Activated CD8-positive, alpha-beta memory T cell treated with anti-CD3 and anti-CD28 coated beads, Interleukin-2, amount 50 U/mL, for 1 hour (primary cell): ENCODE measurements around the gene MCTS1.
"Not testable (repeated sequence)": the region's sequence is repeated elsewhere in the genome, so short reads cannot be mapped to it uniquely, and the experiment has no call there.

ENCODE experiments used
- DNase-seq: peaks from one replicate; pipeline ENCODE4 v3.0.0-alpha.2; 2020; ENCODE audit errors: extremely low read depth

Gene MCTS1, protein sequence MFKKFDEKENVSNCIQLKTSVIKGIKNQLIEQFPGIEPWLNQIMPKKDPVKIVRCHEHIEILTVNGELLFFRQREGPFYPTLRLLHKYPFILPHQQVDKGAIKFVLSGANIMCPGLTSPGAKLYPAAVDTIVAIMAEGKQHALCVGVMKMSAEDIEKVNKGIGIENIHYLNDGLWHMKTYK

DNA sequence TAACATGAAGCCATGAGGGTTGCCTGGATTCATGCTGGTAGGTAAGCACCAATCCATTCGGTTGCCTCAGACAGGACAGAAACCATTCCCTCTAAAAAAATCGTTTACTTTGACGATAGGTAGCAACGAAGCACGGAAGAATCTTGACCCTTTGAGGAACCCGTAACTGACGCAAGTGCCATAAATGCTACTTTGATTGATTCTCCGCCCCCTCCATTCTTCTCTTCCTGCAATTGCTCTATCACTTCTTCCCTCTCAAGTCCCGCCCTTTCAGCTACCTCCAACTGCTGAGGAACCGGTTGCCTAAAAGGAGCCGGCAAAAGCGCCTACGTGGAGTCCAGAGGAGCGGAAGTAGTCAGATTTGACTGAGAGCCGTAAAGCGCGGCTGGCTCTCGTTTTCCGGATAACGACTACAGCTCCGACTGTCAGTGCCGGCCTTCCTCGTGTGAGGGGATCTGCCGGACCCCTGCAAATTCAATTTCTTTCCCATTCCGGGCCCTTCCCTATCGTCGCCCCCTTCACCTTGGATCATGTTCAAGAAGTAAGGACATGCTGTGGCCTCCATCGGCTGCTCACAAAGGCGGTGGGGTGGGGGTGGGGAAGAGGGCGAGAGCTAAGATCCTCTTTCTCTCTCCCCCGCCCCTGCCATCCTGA lies at the start of gene MCTS1:
Gene MCTS1 (plus strand): TSS at position 395 of the 654 bp plus-strand sequence. CDS start 136 bp downstream, at position 531.
- peak; percentile 51 for DNase-seq

DNA sequence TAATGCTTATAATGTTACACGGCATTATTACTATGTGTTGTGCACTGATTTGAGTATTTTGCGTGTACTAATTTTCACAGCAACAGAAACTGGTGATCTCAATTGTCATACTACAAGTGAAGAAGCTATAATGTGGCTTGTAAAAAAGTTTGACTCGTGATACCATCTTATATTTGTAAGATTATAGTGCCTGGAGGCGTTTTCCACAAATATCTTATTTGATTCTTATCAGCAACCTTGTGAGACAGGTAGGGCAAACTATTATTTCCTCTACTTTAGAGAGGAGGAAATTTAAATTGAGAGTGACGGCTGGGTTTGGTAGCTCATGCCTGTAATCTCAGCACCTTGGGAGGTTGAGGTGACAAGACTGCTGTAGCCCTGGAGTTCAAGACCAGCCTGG lies 47.6 kb upstream of the MCTS1 start:
- DNase-seq, result no peak

DNA sequence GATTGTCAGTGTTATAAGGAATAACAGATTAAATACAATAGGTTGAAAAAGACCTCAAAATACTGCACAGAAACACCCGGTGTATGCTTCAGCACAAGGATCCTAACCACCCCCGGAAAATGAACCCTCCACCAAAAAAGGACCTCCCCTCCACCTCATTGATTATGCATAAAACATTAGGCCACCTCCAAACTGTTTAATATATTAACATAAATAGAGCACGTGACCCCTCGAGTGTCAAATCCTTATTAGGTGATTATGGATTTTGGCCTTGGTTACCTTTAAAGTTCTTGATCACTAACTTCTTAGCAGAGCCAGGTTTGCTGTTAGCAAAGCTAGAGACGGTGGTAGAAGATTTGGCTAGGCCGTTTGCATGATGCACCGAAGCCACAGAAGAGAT lies 44.1 kb upstream of the MCTS1 start:
- no peak for DNase-seq

DNA sequence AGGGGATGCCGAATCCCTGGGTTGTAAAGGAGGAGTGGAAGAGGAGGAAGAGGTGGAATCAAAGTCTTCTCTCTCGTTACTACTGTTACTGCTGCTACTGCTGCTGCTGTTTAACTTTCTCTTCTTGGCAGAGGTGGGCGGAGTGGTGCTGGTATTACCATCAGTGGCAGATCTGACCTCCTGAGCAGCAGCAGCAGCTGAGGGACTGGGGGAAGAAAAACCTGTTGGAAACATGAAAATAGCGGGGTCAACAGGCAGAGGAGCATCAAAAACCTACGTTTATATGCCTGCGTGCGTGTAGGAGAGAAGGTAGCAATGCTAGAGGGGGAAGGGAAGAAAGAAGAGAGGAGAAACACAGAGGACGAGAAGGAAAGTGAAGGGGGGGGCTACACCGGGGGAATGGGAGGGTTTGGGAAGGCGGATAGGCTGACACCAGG lies 43.5 kb upstream of the MCTS1 start:
- no peak for DNase-seq

DNA sequence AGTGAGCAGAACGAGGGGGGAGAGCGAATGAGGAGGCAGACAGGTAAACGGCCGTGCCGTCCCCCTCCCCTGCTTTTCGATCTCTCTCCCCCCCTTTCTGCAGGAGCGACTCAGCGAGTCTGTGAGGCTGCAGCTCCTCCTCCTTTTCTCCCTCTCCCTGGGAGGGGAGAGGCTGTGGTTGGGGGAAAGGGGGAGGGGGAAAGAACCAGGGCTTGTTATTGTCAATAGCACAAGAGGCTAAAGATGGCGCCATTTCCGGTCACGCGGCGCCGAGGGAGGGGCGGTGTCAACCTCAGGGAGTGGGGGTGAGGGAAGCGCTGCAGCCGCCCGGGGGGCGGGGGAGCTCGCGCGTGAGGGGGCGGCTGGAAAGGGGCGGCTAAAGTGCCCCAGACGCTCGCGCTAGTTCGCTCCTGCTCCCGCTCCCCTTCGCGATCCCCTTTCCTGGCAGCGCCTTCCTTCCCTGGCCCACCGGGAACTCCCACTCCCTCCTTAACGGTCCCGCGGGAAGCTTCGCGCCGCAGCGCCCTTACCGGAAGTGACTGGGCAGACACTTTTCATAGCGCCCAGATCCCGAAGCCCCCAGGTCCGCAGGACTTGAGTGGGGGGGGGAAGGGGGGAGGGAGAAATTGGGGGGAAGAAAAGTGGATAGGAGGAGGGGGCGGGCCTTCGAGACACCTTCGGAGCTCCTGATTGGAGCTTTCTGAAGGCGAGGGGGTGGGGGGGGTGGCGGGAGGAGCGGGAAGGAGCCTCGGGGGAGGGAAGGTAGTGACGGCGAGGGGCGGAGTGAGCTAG lies 42.9 kb upstream of the MCTS1 start, which contains the start of gene CUL4B:
Gene CUL4B (minus strand): TSS at position 121 of the 792 bp plus-strand sequence. CDS start 324 bp downstream, outside the sequence.
- DNase-seq, result peak; percentile 73

DNA sequence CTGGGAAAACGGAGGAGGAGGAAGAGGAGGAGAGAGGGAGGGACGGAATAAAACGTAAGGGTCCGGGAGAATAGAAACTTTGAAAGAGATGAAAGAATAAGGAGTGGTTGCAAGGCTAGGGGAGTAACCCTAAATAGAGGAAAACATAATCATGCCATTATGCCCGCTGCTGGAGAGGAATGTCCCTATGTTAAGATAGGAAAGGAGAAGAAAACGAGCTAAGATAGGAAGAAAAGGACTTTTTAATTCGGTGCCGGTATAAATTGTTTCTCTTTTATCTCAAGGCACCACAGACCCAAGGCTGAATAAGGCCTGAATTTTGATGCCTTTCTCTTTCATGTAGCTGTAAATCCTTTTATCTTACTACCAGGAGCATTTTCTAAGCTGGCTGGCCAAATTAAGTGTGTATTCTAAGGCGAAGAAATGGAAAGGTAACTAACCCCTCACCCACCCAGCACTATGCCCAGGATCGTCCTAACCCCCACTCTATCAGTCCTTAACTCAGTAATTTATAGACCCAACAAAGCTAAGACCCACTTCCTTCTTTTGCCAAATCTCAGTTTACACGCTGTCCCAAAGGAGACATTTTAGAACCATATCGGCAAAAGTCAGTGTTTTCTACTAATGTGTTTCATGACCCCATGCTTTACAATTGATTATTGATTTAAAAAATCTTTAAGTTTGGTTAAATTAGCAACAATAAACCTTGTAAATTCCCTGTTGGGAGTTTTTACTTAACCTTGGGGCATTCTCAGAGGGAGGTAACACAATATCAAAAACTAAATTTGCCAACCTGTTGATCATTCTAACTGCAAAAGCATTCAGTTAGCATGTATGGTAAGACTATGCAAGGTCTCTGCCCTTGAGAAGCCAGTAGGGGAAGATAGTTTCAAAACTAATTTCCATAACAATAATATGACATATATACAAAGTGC lies 42.0 kb upstream of the MCTS1 start:
- no peak for DNase-seq

DNA sequence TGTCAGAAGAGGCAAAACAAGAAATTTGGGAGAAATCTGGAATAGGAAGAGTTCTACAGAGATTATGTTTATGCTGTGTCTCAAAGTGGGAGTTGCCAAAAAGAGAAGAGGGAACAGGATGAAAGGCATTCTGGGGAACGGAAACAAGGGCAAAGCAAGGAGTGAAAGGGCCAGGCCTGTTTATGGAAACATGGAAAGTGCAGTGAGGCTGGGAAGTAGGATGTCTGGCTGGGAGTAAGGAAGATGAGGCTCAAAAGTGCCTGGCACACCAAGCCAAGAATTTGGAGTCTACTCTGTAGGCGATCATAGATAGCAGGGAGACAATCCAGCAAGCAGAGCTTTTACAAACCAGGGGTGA lies 41.4 kb upstream of the MCTS1 start:
- no peak for DNase-seq

DNA sequence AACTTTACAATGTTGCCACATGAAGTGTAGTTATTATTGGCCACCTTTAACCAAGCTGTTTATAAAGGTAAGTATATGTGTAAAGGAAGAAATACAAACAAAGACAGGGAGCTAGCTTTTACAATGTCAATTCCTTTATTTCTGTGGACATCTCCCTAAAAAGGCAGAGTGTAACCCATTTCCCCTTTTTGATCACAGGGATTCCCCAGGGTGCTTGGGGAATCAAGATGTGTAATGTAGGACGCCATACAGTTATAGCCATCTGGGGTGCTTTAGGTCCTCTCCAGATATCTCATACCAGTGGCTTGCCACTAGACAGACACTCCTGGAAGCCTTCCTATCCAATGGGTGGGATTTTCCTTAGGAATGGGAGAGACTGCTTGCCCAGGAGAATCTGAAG lies 39.0 kb upstream of the MCTS1 start:
- no peak for DNase-seq

DNA sequence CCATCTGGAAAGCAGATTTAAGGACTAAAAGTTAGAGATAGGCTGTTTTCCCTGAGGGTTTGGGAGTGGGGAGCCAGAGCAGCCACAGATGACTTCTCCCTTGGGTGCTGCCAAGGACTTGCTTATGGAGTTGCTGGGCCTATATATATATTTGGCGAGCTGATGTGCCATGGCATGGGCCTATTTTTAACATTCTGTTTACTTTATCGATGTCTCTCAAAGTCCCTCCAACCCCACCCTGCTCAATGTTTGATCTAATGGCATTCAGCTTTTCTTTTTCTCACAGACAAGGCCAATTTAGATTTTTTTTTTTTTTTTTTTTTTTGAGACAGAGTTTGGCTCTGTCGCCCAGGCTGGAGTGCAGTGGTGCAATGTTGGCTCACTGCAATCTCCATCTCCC lies 37.1 kb upstream of the MCTS1 start:
- DNase-seq, result no peak

DNA sequence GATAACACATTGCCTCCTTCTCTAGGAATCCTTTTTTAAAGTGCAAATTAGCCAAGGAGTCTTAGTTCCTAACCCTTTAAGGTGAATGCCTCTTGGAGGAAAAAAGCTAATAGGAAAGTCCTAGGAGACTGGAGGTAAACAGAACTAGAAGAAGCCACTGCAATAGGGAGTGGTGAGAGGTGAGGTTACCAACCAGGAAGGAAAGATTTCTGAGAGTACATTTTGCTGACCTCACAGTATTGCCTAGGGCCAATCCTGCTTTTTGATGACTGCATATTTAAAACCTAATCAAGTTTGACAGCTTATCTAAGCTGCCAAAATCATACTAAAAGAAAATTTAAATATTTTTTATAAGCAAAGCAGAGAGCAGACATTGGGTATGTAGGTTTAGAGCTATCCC lies 35.9 kb upstream of the MCTS1 start:
- no peak for DNase-seq

DNA sequence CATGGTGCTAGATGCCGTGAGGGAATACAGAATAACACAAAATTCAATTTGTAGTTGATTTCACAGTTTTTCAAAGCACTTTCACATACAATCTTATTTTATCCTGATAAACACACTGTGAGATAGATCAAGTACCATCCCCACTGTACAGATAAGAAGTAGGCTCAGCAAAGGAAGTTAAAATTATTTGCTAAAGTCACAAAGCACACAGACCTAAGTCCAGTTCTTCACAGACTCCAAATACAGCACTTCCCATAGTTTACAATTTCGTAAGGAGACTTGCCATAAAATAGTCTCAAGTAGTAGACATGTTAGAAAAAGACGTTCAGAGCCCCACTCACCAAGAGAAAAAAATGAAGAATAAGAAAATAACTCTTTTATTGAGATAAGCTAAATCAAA lies 35.3 kb upstream of the MCTS1 start:
- no peak for DNase-seq

DNA sequence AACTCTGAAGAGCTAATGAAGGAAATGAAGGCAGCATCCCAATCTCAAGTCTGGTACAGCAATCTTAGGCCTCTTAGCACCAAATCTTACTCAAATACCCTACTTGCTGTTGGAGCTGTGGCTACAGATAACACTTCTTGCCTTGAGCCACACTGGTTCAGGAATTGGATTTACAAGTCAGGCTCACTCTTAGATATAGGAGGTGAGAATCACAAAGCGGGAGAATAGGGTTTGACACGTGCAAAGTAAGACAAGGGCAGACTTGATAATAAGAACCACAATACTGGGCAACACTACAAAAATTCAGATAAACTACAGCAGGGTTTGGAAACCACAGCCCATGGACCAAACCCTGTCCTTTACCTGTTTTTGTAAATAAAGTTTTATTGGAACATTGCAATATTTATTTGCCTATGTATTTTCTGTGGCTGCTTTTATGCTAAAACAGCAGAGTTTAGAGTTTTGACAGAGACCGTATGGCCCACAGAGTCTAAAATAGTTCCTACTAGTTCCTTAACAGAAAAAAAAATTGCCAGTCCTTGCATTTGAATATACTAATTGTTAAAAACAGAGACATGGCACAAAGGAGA lies 33.8 kb upstream of the MCTS1 start:
- no peak for DNase-seq

DNA sequence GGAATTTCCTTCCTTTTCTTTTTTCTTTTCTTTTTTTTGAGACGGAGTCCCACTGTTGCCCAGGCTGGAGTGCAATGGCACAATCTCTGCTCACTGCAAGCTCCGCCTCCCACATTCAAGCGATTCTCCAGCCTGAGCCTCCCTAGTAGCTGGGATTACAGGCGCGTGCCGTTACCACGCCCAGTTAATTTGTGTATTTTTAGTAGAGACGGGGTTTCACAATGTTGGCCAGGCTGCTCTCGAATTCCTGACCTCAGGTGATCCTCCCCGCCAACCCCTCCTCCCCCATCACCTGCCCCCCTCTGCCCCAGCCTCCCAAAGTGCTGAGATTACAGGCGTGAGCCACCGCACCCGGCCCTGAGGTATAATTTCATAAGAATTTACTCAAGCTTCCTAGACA lies 30.1 kb upstream of the MCTS1 start:
- not testable (repeated sequence) for DNase-seq

DNA sequence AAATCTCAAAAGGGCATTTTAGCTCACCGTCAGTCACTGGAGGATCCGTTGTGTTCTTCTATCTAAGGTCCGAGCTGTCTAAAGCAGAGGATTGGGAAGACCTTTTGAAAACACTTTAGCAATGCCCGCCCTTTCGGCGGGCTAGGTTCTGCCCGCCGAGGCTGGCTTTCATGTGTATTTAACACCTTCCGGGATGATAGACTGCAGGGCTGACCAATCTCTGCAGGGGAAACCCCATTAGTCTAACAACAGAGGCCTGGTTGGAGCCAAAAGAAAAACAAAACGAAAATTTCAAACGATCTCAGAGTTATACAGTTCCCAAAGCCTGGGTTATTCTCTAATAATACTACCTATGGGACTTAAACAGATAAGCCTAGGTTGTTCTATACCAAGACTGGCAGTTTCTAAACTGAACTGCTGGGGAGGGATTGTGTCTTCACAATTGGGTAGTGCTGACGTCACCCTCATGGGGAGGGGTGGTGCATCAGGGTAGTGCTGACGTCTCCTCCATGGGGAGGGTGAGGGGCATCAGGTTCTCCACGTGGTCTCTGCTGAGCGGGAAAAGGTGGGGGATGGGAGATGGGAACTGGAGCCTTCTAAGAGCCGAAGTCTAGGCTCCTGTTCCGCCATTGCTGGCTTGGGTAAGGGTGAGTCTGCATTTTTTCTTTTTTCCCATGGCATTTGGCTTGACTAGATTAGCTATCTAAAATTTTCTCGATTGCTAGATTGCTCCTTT lies 28.4 kb upstream of the MCTS1 start:
- no peak for DNase-seq

DNA sequence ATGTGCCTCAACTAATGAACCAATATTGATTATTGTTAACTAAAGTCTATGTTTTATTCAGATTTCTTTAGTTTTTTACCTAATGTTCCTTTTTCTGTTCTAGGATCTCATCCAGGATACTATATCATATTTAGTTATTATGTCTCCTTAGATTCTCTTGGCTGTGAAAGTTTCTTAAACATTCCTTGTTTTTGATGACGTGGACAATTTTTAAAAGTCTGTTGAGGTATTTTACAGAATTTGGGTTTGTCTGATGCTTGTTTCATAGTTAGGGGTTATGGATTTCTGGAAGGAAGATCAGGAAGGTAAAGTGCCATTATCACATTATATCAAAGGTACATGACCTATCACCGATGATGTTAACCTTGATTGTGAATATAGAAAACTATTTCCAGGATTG lies 18.2 kb upstream of the MCTS1 start:
- no peak for DNase-seq

DNA sequence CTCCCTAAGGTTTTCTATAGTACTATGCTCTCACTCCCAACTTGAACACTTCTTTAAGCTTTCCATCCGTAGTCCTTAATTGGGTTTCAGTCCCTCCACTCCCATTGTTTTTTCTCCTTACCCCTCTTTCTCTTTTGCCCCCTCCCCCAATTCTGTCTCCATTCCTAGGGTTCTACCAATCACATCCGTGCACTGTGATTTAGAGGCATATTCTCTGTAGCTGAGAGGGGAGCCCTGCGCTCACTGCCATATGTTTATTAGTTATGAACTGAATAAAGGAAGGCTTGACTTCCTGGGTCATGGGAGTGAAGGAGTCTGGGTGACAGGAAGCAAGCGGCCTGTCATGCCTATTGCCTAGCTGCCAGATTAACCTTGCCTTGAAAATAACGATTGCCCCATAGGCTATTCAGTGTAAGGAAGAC lies 471 bp downstream of the MCTS1 start:
- DNase-seq, result no peak

DNA sequence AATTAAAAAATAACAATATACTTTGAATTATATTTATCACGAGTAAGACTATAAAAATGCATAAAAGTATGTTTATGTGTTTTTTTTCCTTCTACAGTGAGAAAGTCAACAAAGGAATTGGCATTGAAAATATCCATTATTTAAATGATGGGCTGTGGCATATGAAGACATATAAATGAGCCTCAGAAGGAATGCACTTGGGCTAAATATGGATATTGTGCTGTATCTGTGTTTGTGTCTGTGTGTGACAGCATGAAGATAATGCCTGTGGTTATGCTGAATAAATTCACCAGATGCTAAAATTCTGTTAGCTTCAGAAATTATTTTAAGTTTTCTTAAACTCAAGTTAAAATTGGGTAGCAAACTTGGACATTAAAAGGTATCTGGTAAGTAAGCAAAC lies 8.2 kb downstream of the MCTS1 start:
- DNase-seq, result no peak

DNA sequence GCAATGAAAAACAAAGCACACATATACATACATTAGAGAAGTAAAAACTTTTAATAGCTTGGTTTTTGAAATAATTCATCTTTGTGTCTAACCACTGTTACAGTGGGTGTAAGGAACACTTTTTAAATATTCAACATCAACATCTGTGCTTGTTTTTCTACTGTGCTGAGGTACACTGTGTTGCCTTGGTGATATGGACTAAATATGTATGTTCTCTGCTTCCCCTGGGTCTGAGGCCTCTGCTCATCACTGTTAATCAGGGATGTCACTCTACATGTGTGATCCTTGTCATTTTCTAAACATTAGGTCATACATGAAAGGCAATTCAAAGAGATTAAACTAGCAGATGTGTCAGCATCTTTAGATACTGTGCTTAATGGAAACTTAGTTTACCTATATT lies 10.9 kb downstream of the MCTS1 start:
- no peak for DNase-seq

DNA sequence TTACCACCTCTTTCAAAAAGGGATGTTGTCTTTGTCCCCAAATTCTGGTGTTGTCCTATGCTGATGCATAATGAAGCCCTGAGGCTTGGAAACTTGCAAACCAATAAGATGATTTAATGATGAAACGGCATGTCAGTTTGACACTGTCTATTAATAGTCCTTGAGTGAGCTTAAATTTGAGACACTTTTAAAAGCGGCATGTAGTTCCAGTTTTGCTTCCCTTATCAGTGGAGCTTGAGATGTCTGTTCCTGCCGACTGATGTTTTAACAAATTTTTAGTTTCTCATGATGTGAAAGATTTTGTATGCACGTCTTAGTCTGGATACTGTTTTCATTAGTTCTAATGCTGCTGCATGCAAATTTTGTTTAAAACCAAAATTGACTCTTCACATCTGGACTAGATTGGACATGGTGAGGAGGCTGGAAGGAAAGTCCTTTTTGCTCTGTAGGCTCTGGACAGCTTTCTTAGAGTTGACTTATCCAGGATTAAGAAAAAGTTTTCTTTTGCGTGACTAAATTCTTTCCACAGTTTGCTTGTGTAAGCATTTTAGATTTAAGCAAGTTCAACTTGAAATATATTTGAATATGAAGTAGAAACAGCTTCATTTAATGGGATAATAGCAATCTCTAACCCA lies 14.2 kb downstream of the MCTS1 start:
- no peak for DNase-seq

DNA sequence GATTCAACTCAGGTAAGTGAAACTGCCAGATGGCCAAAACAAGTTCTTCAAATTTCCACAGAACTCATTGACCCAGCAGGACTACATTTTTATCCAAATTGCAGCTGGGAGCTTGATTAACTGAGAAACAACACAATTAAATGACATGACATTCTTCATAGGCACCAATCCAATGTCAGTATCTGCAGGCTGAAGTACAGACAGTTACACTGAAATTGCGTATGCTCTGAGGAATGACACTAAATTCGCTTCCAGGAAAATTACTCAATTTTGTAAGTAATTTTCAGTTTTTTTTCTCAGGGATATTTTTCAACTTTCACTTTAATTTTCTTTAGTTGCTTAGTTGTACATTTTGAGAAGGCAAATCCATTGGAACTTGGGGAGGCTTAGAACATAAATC lies 21.5 kb downstream of the MCTS1 start:
- DNase-seq, result no peak
